GM23248 (cell line): Measurements from ENCODE around the gene MORN1. TPM values are rescaled to one million over a fixed set of nuclear protein-coding genes. Genes with fewer than 3 reads are reported as not detected.

ENCODE experiments used
- DNase-seq: peaks from one replicate; pipeline ENCODE4 v3.0.0-alpha.2; 2015
- H2AFZ ChIP-seq: fragments of 200-600 bp; sonication (generic); 2 replicates; pipeline ENCODE4 v1.6.1; 2016; ENCODE audit warnings: antibody characterized with exemption
- H3F3A ChIP-seq: fragments of 200-600 bp; sonication (generic); 2 replicates; pipeline ENCODE4 v1.6.1; 2016; ENCODE audit warnings: mild to moderate bottlenecking, antibody characterized with exemption, mixed run types; ENCODE audit not compliant: insufficient read depth
- H3K27ac ChIP-seq: fragments of 200-600 bp; sonication (generic); 2 replicates; pipeline ENCODE4 v1.5.1; 2016; ENCODE audit warnings: mild to moderate bottlenecking
- H3K27me3 ChIP-seq: fragments of 200-600 bp; sonication (generic); replicated peaks from 2 replicates; pipeline ENCODE4 v1.6.1; 2016; ENCODE audit warnings: mild to moderate bottlenecking; ENCODE audit not compliant: insufficient read depth
- H3K36me3 ChIP-seq: fragments of 200-600 bp; sonication (generic); 2 replicates; pipeline ENCODE4 v1.6.1; 2016; ENCODE audit warnings: low read depth, mild to moderate bottlenecking
- H3K4me1 ChIP-seq: fragments of 200-600 bp; sonication (generic); 2 replicates; pipeline ENCODE4 v1.6.1; 2016; ENCODE audit warnings: mild to moderate bottlenecking; ENCODE audit not compliant: insufficient read depth
- H3K4me2 ChIP-seq: fragments of 200-600 bp; sonication (generic); one replicate; pipeline ENCODE4 v1.6.1; 2016; ENCODE audit warnings: mild to moderate bottlenecking; ENCODE audit not compliant: unreplicated experiment
- H3K4me3 ChIP-seq: fragments of 200-600 bp; sonication (generic); 2 replicates; pipeline ENCODE4 v1.5.1; 2016; ENCODE audit warnings: mild to moderate bottlenecking
- H3K79me2 ChIP-seq: fragments of 200-600 bp; sonication (generic); 2 replicates; pipeline ENCODE4 v1.6.1; 2016; ENCODE audit warnings: mild to moderate bottlenecking; ENCODE audit not compliant: insufficient read depth
- H3K9ac ChIP-seq: fragments of 200-600 bp; sonication (generic); 2 replicates; pipeline ENCODE4 v1.6.1; 2016; ENCODE audit warnings: mild to moderate bottlenecking
- H3K9me2 ChIP-seq: fragments of 200-600 bp; sonication (generic); 2 replicates; pipeline ENCODE4 v1.6.1; 2016; ENCODE audit warnings: mixed run types, mild to moderate bottlenecking, moderate library complexity; ENCODE audit not compliant: insufficient read depth
- H3K9me3 ChIP-seq: fragments of 200-600 bp; sonication (generic); one replicate; pipeline ENCODE4 v1.6.1; 2017; ENCODE audit warnings: low read depth
- H4K20me1 ChIP-seq: fragments of 200-600 bp; sonication (generic); 2 replicates; pipeline ENCODE4 v1.6.0; 2016; ENCODE audit not compliant: insufficient read depth
- EZH2 ChIP-seq: fragments of 200-600 bp; sonication (generic); IDR thresholded peaks from 2 replicates; pipeline ENCODE4 v1.6.1; 2018; ENCODE audit warnings: antibody characterized with exemption, mild to moderate bottlenecking; ENCODE audit not compliant: insufficient read depth, poor library complexity, severe bottlenecking
- EZH2phosphoT487 ChIP-seq: fragments of 200-600 bp; sonication (generic); IDR thresholded peaks from 2 replicates; pipeline ENCODE4 v1.6.1; 2018; ENCODE audit warnings: antibody characterized with exemption, moderate library complexity, mild to moderate bottlenecking, low read depth; ENCODE audit not compliant: insufficient read depth
- WGBS, 2 experiments: methylation state at CpG; one replicate each; pipeline ENCODE4 v1.1.6; 2015 to 2017; ENCODE audit warnings: low lambda C conversion rate in 2 of 2, low coverage in 1 of 2; ENCODE audit errors: missing lambda C conversion rate in 2 of 2; 5-methylcytosine and 5-hydroxymethylcytosine counted together
- in situ Hi-C: fragments of 300-500 bp; cut with MboI; formaldehyde crosslinking; loops from 2 replicates; pipeline ENCODE4 v1.15.0; 2020
- polyA plus RNA-seq: library from polyadenylated mRNA; unstranded; fragments of >200 nt; fragmentation: Nextera tagmentation; extraction: Ambion mirVana; gene quantifications from 2 replicates; pipeline ENCODE4 v1.2.1, GENCODE V29; 2016
- total RNA-seq: library from RNA; depleted of rRNA; stranded (reverse); fragments of >200 nt; shearing (Covaris generic); gene quantifications from 2 replicates; pipeline ENCODE4 v1.2.3, GENCODE V29; 2014

Gene MORN1
- total and polyA plus RNA-seq, 2 experiments from 2014 or later: 7.2 to 8.8 TPM

DNA sequence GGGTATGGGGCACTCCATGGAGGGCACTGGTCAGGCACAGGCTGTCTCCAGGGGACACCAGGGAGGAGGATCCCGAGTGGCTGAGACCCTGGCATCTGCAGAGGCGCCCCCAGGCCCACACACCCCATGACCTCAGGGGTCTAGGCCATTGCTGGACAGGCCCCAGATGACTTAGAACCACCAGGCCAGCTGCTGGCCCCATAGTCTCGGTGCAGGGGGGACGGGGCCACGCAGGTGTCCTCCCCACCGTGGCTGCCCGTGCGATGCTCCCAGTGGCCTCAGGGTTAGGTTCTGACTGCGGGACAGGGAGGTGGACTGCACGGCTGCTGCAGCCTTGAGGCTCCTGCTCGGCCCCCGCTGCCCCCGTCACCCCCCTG is 44.0 kb downstream of the MORN1 start:
- no peaks in the 10 kb centered on the region for H3K9me2 ChIP-seq
- in situ Hi-C loops: no loop called here
- no peaks in the 10 kb centered on the region for H3K27me3 ChIP-seq
- H3K36me3 ChIP-seq: no peaks in the 10 kb centered on the region
- H3K9ac ChIP-seq: no peak overlapping the region
- TF ChIP-seq EZH2: no peak
- TF ChIP-seq EZH2phosphoT487: no peak
- H4K20me1 ChIP-seq: no peaks in the 10 kb centered on the region
- H3K4me3 ChIP-seq: no peak overlapping the region
- H3K27ac ChIP-seq: no peak overlapping the region
- no peaks in the 10 kb centered on the region for H3F3A ChIP-seq
- no peak overlapping the region for H2AFZ ChIP-seq
- H3K4me1 ChIP-seq: no peaks in the 10 kb centered on the region
- 83 to 89% methylated on average over 12 to 13 of the region's 13 CpGs for WGBS, 2 experiments
- DNase-seq: no peak
- no peak overlapping the region for H3K4me2 ChIP-seq
- H3K9me3 ChIP-seq: no peaks in the 10 kb centered on the region
- H3K79me2 ChIP-seq: no peaks in the 10 kb centered on the region

DNA sequence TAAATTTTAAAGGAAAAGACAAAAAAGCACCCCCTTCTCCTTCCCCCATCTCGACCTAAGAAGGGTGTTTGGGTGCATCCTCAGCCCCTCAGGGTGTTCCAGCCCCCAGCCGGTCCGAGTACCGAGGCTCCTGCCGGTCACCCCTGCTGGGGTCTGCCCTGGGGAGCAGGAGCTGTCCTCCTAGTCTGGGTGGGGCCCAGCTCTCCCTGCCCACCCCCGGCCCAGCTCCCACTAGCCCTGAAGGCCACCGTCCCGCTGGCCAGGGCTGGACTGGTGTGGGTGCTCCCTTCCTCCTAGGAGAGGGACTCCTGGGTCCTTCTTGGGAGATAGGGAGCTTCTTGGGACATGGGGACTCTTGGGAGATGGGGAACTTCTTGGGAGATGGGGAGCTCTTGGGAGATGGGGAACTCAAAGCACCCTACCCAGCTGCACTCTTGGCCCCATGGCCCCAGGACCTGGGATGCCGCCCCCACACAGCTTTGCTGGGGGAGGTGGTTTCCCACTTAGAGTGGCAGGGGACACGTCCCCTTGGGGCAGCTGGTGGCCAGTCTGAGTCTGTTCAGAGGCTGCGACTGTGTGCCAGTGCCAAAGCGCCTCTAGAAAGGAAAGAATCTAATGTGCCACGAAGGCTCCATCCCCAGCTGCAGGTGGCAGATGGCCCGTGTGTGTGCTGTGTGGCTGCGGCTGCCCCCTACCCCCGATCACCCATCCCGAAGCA is 44.5 kb downstream of the MORN1 start:
- TF ChIP-seq EZH2phosphoT487 (no peak), EZH2 (no peak)
- H3K9me2 ChIP-seq: no peaks in the 10 kb centered on the region
- H3K4me3 ChIP-seq: no peak overlapping the region
- H3F3A ChIP-seq: no peaks in the 10 kb centered on the region
- H3K4me2 ChIP-seq: no peak overlapping the region
- H3K9ac ChIP-seq: no peak overlapping the region
- WGBS, 2 experiments: 75 to 85% methylated on average over 15 to 17 of the region's 17 CpGs
- H3K9me3 ChIP-seq: no peaks in the 10 kb centered on the region
- in situ Hi-C loops: no loop called here
- no peaks in the 10 kb centered on the region for H4K20me1 ChIP-seq
- no peaks in the 10 kb centered on the region for H3K79me2 ChIP-seq
- H3K36me3 ChIP-seq: no peaks in the 10 kb centered on the region
- H2AFZ ChIP-seq: no peak overlapping the region
- no peak overlapping the region for H3K27ac ChIP-seq
- no peaks in the 10 kb centered on the region for H3K27me3 ChIP-seq
- no peaks in the 10 kb centered on the region for H3K4me1 ChIP-seq
- DNase-seq: no peak

DNA sequence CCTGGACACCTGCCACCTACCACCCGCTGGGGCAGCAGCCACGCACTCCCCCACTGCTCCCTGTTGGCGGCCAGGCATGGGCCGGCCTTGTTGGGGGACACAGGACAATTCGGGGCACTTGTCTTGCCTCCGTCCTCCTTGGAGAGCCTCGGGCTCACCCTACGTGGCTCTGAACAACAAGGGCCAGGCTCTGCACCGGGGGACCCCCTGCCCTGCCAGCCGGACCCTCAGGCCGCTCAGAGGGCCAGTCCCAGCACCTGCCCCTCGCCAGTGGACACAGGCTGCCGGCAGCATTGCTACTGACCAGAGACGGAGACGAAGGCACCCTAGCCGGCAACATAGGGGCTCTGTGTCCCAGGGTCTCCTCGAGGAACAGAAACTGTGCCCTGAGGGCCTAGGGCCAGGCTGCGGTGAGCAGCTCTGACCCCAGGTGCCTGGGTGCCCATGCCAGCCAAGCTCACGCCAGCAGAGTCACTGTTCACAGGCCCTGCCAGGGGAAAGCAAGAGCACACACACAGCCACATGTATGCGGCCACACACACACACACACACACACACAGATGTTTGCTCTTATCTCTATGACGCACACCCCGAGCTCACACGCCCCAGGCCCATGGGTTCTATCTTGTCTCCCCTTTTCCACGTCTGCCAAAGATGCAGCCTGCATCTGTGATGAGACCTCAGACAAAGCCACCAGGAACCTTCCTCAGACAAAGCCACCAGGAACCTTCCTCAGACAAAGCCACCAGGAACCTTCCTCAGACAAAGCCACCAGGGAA is 45.9 kb downstream of the MORN1 start:
- no peaks in the 10 kb centered on the region for H4K20me1 ChIP-seq
- no peaks in the 10 kb centered on the region for H3K36me3 ChIP-seq
- in situ Hi-C loops: no loop called here
- no peaks in the 10 kb centered on the region for H3K79me2 ChIP-seq
- H3F3A ChIP-seq: no peaks in the 10 kb centered on the region
- 75 to 78% methylated on average over 23 of the region's 24 CpGs for WGBS, 2 experiments
- no peaks in the 10 kb centered on the region for H3K4me1 ChIP-seq
- DNase-seq: no peak
- no peaks in the 10 kb centered on the region for H3K9me3 ChIP-seq
- H3K4me2 ChIP-seq: no peak overlapping the region
- no peak for TF ChIP-seq EZH2phosphoT487
- TF ChIP-seq EZH2: no peak
- no peak overlapping the region for H2AFZ ChIP-seq
- no peak overlapping the region for H3K27ac ChIP-seq
- H3K9ac ChIP-seq: no peak overlapping the region
- H3K27me3 ChIP-seq: no peaks in the 10 kb centered on the region
- no peak overlapping the region for H3K4me3 ChIP-seq
- H3K9me2 ChIP-seq: no peaks in the 10 kb centered on the region

DNA sequence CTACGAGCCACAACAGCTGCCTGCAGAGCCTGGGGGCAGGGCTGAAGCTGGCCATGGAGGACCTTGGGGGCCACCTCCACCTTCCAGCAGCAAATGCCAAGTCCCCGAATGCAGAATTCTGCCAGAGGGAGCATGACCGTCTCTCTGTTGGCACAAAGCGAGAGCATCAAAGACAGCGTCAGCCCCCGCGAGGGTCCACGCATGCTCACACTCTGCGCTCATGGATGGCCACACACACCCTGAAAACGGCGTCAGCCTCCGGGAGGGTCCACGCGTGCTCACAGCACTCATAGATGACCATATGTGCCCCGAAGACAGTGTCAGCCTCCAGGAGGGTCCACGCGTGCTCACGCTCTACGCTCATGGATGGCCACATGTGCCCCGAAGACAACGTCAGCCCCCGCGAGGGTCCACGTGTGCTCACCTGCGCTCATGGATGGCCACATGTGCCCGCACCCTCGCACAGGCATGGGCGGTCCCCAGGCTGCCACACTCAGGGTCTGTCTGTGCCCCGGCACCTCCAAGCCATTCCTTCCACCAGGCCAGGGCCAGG is 46.5 kb downstream of the MORN1 start:
- Histone ChIP-seq H3K9me2 (no peaks in the 10 kb centered on the region), H2AFZ (no peak overlapping the region), H3K4me2 (no peak overlapping the region), H3K27ac (no peak overlapping the region), H3K79me2 (no peaks in the 10 kb centered on the region), H3K4me3 (no peak overlapping the region), H3K9ac (no peak overlapping the region), H3K9me3 (no peaks in the 10 kb centered on the region), H3K27me3 (no peaks in the 10 kb centered on the region), H3K4me1 (no peaks in the 10 kb centered on the region), H4K20me1 (no peaks in the 10 kb centered on the region), H3F3A (no peaks in the 10 kb centered on the region), H3K36me3 (no peaks in the 10 kb centered on the region)
- WGBS, 2 experiments: 92 to 97% methylated on average over 21 to 27 of the region's 29 CpGs
- in situ Hi-C loops: no loop called here
- DNase-seq: no peak
- TF ChIP-seq EZH2phosphoT487: no peak
- TF ChIP-seq EZH2: no peak
